ENCODE data around the gene PSMD4. TPM values are rescaled to one million over a fixed set of nuclear protein-coding genes. Genes with fewer than 3 reads are reported as not detected.
A peak's percentile ranks its signal among the peaks of the same experiment; 100 is the strongest.

PSMD4 gene
- total RNA-seq, 1 donor from 2014 or later: 105 TPM

DNA sequence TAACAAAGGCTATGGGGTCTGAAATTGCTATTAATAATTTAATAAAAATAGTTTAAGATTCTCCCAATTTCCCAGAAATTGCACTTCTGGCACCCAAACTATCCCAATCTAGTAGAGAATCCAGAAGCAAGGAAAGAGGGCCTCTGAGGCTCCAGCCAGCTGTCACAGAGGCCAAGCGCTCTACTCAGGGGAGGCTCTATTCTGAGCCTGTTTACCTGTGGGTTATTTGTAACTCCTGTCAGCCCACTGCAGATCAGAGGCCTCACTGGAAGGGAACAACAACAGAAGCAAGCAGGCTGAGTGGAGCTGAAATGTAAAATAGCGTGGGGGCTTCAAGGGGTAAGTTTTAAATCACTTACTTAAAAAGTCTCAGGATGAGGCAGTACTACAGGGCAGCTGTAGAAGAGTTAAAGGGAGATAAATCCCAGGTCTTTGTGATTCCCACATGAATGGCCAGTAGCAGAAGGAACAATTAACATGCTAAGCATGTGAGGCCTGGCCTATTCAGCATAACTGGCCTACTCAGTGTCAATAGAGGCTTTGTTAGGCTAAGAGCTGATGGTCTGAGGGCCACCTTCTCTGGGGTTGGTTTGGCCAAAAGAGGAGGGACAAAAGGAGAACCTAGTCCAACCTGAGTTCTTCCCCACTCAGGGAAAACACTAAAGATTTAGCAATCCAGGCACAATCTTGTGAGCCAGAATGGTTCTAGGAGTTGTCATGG, 40.4 kb downstream of the PSMD4 start:
- DNase-seq: no peak

DNA sequence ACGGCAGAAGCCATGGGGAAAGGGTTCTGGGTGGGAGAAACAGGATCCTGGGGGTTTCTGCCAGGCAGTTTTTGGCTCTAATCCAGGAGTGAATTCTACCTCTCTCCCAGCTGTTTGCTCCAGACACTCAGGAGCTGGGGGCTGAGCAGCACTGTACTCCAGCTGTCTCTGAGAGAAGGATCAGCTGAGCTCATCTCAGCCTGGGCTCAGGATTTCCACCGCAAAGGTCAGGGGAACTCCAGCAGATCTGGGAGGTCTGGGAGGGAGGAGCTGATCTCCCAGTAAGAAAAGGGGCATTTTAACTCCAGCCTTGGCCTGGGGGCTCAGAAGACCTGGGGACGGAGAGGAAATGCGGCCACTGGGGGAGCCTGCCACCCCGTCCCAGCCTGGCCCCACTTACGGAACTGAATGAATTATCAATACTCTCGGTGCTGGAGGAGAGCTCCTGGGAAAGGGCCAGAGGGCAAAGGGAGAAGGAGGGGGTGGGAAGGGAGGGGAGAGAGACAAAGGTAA, 55.3 kb downstream of the PSMD4 start:
- DNase-seq: peak; percentile 93

DNA sequence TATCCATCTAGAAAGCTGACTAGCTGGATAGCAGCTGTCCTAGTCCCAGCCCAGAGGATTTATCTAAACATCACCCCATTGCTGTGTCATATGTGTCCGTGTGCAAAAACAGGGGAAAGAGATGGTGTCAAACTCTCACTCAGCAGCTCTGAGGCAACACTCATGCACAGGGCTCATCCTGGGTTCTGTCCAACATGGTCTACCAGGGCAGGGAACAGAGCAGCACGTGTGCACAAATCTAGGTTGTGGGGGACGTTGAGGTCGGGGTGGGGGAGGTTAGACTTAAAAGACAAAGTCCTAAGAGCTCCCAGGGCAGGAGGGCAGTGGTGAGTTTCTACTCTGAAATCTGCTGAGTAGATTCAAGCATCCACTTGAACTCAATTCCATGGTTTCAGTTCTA, 56.5 kb downstream of the PSMD4 start:
- DNase-seq: no peak

DNA sequence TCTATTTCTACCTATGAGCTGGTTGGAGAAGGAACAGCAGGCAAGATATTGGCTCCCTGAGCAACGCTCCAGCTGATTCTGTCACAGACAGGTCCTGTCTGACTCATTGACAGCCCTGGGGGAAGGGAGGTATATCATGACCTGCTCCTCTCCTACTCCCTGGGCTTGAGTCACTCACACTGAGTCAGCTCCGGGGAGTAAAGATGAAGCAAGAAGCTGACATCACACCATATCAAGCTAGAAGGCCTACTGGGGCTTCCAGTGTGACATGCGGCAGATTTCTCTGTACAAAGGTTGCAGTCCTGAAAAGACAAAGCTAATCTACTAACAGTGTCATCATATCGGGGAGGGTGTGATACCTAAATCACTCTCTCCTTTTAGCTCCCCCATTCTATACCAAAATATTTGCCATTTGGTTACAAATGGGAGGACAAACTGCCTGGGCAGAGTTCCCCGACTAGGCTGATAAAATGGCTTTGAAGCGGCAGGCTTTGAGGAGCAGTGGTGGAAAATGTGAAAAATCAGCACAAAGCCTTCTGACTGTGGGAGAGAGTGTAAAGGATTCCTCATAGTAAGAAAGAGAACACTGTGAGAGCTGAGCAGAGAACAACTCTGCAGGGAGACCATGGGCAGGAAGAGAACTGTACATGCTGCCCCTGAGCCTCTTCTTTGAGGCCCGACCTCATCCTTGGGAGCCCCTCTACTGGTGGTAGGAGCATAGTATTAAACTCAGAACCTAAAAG, 57.2 kb downstream of the PSMD4 start:
- DNase-seq: no peak

DNA sequence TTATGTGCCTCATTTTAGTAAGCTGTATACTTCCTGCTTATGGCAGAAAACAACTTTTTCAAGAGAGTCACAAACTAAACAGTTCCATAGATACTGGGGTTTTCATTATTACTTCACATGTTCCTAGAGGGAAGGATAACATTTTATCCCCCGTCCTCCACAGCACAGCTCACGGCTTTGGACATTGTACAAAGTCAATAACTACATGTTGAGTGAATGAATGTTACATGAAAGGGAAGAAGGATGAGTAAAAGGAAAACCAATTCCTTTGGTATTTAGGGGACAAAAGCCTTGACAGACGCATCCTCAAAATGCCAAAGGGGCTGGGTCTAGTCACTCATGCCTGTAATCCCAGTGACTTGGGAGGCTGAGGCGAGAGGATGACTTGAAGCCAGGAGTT, 57.9 kb downstream of the PSMD4 start:
- DNase-seq: no peak

DNA sequence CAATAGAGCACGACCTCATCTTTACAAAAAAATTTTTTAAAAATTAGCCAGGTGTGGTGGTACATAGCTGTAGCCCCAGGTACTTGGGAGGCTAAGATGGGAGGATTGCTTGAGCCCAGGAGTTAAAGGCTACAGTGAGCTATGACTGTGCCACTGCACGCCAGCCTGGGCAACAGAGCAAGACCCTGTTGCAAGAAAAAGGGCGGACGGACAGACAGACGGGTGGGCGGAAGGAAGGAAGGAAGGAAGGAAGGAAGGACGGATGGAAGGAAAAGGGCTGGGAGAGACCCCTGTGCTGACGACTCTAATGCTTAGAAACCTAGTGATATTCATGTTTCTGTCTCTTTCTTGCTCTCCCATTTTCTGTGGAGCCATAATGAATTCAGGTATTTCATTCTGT, 58.3 kb downstream of the PSMD4 start:
- no peak for DNase-seq

DNA sequence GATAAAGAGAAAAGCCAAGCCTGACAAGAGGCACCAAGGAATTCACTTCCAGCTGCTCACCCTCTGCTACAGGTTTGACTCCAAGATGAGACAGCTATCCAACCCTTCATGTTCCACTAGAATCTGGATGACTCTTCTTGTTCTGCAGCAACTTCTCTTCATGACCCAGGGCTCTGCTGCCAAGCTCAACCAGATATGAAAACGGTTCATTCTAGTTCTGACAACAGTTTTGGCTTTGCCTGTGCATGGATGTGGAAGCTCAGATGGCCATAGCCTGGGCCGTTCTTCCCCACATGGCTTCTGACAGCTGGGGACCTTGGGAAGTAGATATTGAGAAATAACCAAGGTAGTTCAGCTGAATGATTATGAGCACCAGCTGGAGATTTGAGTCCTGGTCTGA, 59.0 kb downstream of the PSMD4 start:
- no peak for DNase-seq

DNA sequence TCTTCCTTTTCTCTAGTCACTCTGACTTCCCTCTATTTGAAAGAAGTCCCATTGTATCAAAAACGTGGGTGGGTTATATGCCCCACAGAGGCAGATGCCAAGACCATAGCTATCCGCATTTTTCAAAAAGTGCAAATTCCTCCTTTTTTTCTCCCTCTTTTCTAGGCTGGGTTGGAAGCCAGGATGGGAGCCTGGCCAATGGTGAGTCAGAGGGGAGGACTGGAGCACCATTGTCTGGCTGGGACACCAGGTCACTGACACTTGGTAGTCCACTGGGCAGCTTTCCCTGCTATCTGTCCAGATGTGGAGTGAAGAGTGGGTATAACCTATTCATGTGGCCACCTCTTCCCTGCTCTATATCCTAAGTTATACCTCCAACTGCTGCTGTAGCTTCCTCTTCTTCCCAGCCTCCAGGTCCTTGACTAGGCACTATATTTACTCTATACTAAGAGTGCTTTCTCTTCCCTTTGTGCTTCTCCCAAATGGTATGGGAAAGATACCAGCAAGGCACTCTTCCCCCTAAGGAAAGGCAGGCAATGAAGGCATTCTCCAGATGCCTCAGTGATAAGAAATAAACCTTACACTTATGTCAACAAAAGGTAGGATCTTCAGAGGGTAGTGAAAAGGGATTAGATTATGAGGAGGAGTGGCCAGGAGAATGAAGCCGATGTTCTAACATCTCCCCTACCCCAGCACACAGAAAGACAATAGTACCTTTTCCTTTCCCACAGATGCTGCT, 59.8 kb downstream of the PSMD4 start:
- peak; percentile 64 for DNase-seq

DNA sequence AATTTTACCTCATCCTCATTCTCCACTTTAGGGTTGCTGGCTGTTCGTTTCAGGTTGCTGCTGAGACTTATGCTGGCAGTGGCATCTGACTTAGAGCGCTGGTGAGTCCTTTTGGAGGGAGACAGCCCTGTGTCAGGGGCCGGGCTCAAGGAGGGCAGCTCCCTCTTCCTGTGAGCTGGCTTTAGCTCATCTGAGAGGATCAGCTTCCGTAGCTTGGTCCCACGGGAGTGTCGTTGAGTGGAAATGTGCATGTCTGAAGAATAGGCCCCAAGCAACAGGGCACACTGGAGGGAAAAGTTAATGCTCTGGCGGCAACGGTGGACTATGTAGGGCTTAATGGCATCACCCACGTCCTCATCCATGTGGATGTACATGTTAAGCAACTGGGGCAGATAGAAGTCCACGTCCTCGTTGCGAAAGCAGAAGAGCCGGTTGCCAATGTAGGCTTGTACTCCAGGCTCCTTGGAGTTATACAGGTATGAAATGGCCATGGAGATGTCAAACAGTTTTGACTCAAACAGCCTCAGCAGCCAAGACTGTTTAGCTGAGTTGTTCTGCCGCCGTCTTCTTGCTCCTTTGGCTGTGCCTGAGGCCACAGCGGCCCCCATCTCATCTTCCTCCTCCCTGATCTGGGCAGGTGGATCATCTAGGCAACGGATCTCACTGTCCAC, 61.2 kb downstream of the PSMD4 start:
- no peak for DNase-seq

Small RNAs within 50 kb of the gene (small RNA-seq; reads per million reads assigned to genes)
- gene RN7SL444P (ENCODE audit: low replicate concordance): not detected

Other genes with a start within 250 kb of the PSMD4 start
- gene MINDY1, start 247.8 kb upstream of the PSMD4 start, total RNA-seq: 15.4 TPM
- 26.4 TPM for gene PRUNE1, start 246.3 kb upstream of the PSMD4 start, total RNA-seq
- gene BNIPL, start 218.1 kb upstream of the PSMD4 start, total RNA-seq: 43.3 TPM
- gene C1orf56, start 207.0 kb upstream of the PSMD4 start, total RNA-seq: 2.9 TPM
- gene CDC42SE1, start 195.1 kb upstream of the PSMD4 start, total RNA-seq: 39.4 TPM
- gene MLLT11, start 194.3 kb upstream of the PSMD4 start, total RNA-seq: 1.6 TPM
- 18.1 TPM for gene GABPB2, start 184.0 kb upstream of the PSMD4 start, total RNA-seq
- gene SEMA6C, start 108.1 kb upstream of the PSMD4 start, total RNA-seq: 83.6 TPM
- gene TNFAIP8L2, start 98.1 kb upstream of the PSMD4 start, total RNA-seq: 2.7 TPM
- gene LYSMD1, start 88.8 kb upstream of the PSMD4 start, total RNA-seq: 7.1 TPM
- 19.1 TPM for gene SCNM1, start 88.6 kb upstream of the PSMD4 start, total RNA-seq
- 28.3 TPM for gene TMOD4, start 78.8 kb upstream of the PSMD4 start, total RNA-seq
- gene VPS72, start 64.5 kb upstream of the PSMD4 start, total RNA-seq: 29.2 TPM
- 73.4 TPM for gene PIP5K1A, start 56.2 kb upstream of the PSMD4 start, total RNA-seq
- 13.2 TPM for gene ZNF687, start 27.6 kb downstream of the PSMD4 start, total RNA-seq
- gene PI4KB, start 72.7 kb downstream of the PSMD4 start, total RNA-seq: 61.9 TPM
- gene RFX5, start 92.5 kb downstream of the PSMD4 start, total RNA-seq: 30.1 TPM
- 40.3 TPM for gene SELENBP1, start 118.0 kb downstream of the PSMD4 start, total RNA-seq
- gene PSMB4, start 144.8 kb downstream of the PSMD4 start, total RNA-seq: 181 TPM
- 44.7 TPM for gene POGZ, start 204.8 kb downstream of the PSMD4 start, total RNA-seq